ENCODE measurements around the gene LOXHD1. TPM values are rescaled to one million over a fixed set of nuclear protein-coding genes. Genes with fewer than 3 reads are reported as not detected.

Gene LOXHD1
- total RNA-seq, 1 donor: 0.63 TPM

DNA sequence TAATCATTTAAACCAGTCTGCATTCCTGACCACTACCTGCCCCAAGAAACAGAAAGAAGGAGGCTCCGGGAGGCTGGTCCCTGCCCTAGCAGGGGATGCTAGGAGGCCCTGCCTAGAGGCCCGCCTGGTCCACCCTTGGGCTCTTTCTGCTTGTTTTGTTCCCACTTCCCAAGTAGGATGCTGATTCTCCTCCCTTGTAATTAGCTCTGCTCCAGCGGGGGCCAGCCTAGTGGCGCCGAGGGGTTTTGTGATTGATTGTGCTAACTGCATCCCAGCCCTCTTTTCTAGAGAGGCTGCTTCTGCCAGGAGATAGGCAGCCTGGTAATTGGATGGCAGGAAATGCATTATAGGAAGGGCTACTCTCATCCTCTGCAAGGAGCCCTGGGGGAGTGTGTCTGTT lies 220.0 kb downstream of the LOXHD1 start:
- Histone ChIP-seq H3K4me1 (ENCODE audit: insufficient read depth, low read length) (no peaks in the 10 kb centered on the region), H3K4me3 (ENCODE audit: low read length) (no peak overlapping the region), H3K9me3 (ENCODE audit: low read depth, low read length) (no peaks in the 10 kb centered on the region), H3K27me3 (ENCODE audit: insufficient read depth, low read length) (no peaks in the 10 kb centered on the region)

DNA sequence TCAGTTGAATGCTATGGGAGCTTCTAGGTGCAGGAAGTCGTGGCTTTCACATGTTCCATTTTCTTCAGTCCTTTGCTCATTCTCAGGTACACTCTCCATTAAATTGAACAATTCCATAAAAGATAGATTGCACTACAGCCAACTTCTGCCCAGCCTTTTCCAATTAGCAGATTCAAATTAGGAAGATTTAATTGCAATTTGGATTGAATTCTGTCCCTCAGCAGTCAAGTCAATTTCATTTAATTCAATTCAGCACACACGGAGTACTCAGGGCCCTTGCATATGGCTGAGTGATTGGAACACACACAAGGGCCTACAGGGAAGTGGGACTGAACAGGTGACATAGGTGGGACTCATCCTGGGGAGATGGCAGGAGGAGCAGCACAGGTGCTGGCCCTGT lies 220.4 kb downstream of the LOXHD1 start:
- Histone ChIP-seq H3K4me3 (ENCODE audit: low read length) (no peak overlapping the region), H3K27me3 (ENCODE audit: insufficient read depth, low read length) (no peaks in the 10 kb centered on the region), H3K9me3 (ENCODE audit: low read depth, low read length) (no peaks in the 10 kb centered on the region), H3K4me1 (ENCODE audit: insufficient read depth, low read length) (no peaks in the 10 kb centered on the region)

GRCh38 chr18:46435031-46435430 lies 222.0 kb downstream of the LOXHD1 start:
- no peak overlapping the region for H3K4me3 ChIP-seq (ENCODE audit: low read length)
- H3K27me3 ChIP-seq (ENCODE audit: insufficient read depth, low read length): no peaks in the 10 kb centered on the region

GRCh38 chr18:46434629-46435028 lies 222.4 kb downstream of the LOXHD1 start:
- H3K27me3 ChIP-seq (ENCODE audit: insufficient read depth, low read length): no peaks in the 10 kb centered on the region
- no peaks in the 10 kb centered on the region for H3K4me1 ChIP-seq (ENCODE audit: insufficient read depth, low read length)
- no peak overlapping the region for H3K4me3 ChIP-seq (ENCODE audit: low read length)
- H3K9me3 ChIP-seq (ENCODE audit: low read depth, low read length): no peaks in the 10 kb centered on the region

More at GRCh38 chr18:46435031-46435430, 222.0 kb downstream of the LOXHD1 start:
- Histone ChIP-seq H3K9me3 (ENCODE audit: low read depth, low read length) (no peaks in the 10 kb centered on the region), H3K4me1 (ENCODE audit: insufficient read depth, low read length) (no peaks in the 10 kb centered on the region)

GRCh38 chr18:46433121-46433826 lies 223.7 kb downstream of the LOXHD1 start:
- Histone ChIP-seq H3K9me3 (ENCODE audit: low read depth, low read length) (no peaks in the 10 kb centered on the region), H3K4me1 (ENCODE audit: insufficient read depth, low read length) (no peaks in the 10 kb centered on the region), H3K27me3 (ENCODE audit: insufficient read depth, low read length) (no peaks in the 10 kb centered on the region), H3K4me3 (ENCODE audit: low read length) (no peak overlapping the region)

GRCh38 chr18:46431522-46432171 lies 225.4 kb downstream of the LOXHD1 start:
- no peaks in the 10 kb centered on the region for H3K4me1 ChIP-seq (ENCODE audit: insufficient read depth, low read length)
- no peaks in the 10 kb centered on the region for H3K27me3 ChIP-seq (ENCODE audit: insufficient read depth, low read length)
- no peak overlapping the region for H3K4me3 ChIP-seq (ENCODE audit: low read length)
- no peaks in the 10 kb centered on the region for H3K9me3 ChIP-seq (ENCODE audit: low read depth, low read length)

GRCh38 chr18:46429649-46430224 lies 227.3 kb downstream of the LOXHD1 start:
- Histone ChIP-seq H3K27me3 (ENCODE audit: insufficient read depth, low read length) (no peaks in the 10 kb centered on the region), H3K4me1 (ENCODE audit: insufficient read depth, low read length) (no peaks in the 10 kb centered on the region), H3K4me3 (ENCODE audit: low read length) (no peak overlapping the region), H3K9me3 (ENCODE audit: low read depth, low read length) (no peaks in the 10 kb centered on the region)

- H3K9me3 ChIP-seq (ENCODE audit: low read depth, low read length): no peaks in the 10 kb centered on the region
- H3K4me3 ChIP-seq (ENCODE audit: low read length): no peak overlapping the region
- H3K4me1 ChIP-seq (ENCODE audit: insufficient read depth, low read length): no peaks in the 10 kb centered on the region
- H3K27me3 ChIP-seq (ENCODE audit: insufficient read depth, low read length): no peaks in the 10 kb centered on the region
These were observed 227.9 kb downstream of the LOXHD1 start for GRCh38 chr18:46429130-46429529.

DNA sequence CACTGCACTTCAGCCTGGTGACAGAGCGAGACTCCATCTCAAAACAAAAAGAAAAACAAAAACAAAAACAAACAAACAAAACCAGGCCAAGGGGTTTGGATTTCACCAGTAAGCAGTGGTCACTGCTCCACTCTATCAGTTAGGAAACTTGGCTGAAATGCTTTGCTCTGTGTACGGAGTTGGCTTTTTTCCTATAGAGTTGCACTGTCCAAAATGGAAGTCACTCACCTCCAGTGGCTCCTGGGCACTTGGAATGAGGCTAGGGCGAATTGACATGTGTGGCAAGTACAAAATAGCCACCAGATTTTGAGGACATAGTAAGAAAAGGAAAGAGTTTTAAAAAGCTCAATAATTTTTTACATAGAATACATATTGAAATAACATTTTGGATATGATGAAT lies 228.7 kb downstream of the LOXHD1 start:
- Histone ChIP-seq H3K4me3 (ENCODE audit: low read length) (no peak overlapping the region), H3K27me3 (ENCODE audit: insufficient read depth, low read length) (no peaks in the 10 kb centered on the region), H3K4me1 (ENCODE audit: insufficient read depth, low read length) (no peaks in the 10 kb centered on the region), H3K9me3 (ENCODE audit: low read depth, low read length) (no peaks in the 10 kb centered on the region)

GRCh38 chr18:46427216-46427995 lies 229.6 kb downstream of the LOXHD1 start:
- H3K4me3 ChIP-seq (ENCODE audit: low read length): no peak overlapping the region
- H3K27me3 ChIP-seq (ENCODE audit: insufficient read depth, low read length): no peaks in the 10 kb centered on the region
- H3K9me3 ChIP-seq (ENCODE audit: low read depth, low read length): no peaks in the 10 kb centered on the region
- no peaks in the 10 kb centered on the region for H3K4me1 ChIP-seq (ENCODE audit: insufficient read depth, low read length)

Other genes starting within 250 kb of the LOXHD1 start
- under 0.01 TPM for gene ST8SIA5, start 99.8 kb upstream of the LOXHD1 start, total RNA-seq

Data from mononuclear cell (primary cell).